Left lung (tissue), 10 donors: ENCODE measurements around the gene RLF. TPM values are rescaled to one million over a fixed set of nuclear protein-coding genes. Genes with fewer than 3 reads are reported as not detected.
"Not testable (repeated sequence)": the region's sequence is repeated elsewhere in the genome, so short reads cannot be mapped to it uniquely, and the experiment has no call there.

ENCODE experiments used
- ATAC-seq: fragments of 200-7000 bp; cut with Tn5 transposase; one replicate; pipeline ENCODE4 v1.9.1; 2020; ENCODE audit warnings: moderate library complexity
- DNase-seq, 4 donors: peaks; one replicate each; pipeline ENCODE4 v3.0.0-alpha.2; 2013 to 2020
- H3K27ac ChIP-seq, 2 donors: fragments of 200-600 bp; sonication (generic) in 1 of 2; one replicate each; pipeline versions ENCODE4 v1.5.0 to v1.8.0; 2020 to 2021
- H3K27me3 ChIP-seq, 2 donors: fragments of 200-600 bp; sonication (generic) in 1 of 2; one replicate each; pipeline versions ENCODE4 v1.5.0 to v1.8.0; 2020 to 2021
- H3K36me3 ChIP-seq, 2 donors: fragments of 200-600 bp; sonication (generic) in 1 of 2; one replicate each; pipeline versions ENCODE4 v1.5.0 to v1.8.0; 2020 to 2021
- H3K4me1 ChIP-seq, 2 donors: fragments of 200-600 bp; one replicate each; pipeline ENCODE4 v1.8.0; 2021
- H3K4me3 ChIP-seq, 2 donors: fragments of 200-600 bp; sonication (generic) in 1 of 2; one replicate each; pipeline versions ENCODE4 v1.5.0 to v1.8.0; 2020 to 2021; ENCODE audit warnings: mild to moderate bottlenecking in 1 of 2
- H3K9me3 ChIP-seq, 2 donors: fragments of 200-600 bp; sonication (generic) in 1 of 2; one replicate each; pipeline versions ENCODE4 v1.5.0 to v1.8.0; 2020 to 2021
- CTCF ChIP-seq, 2 donors: fragments of 200-600 bp; sonication (generic) in 1 of 2; IDR thresholded peaks; one replicate each; pipeline versions ENCODE4 v1.5.0 to v1.8.0; 2021; ENCODE audit warnings: antibody characterized with exemption in 2 of 2
- intact Hi-C, 2 donors: fragments of 100-400 bp; cut with DNase I; formaldehyde crosslinking; loops; one replicate each; pipeline versions ENCODE4 v1.11.2 to v1.14.2; 2022
- polyA plus RNA-seq, 6 donors: library from polyadenylated mRNA; unstranded; fragments of 120-200 nt; gene quantifications; one replicate each; pipeline ENCODE4 v1.2.1, GENCODE V29; 2013; ENCODE audit not compliant: insufficient read length in 6 of 6
- total RNA-seq, 2 donors: library from RNA; stranded (reverse); fragmentation: NEBNext Ultra II Directional; extraction: Animal tissue kit (Norgen Biotek cat#: 25700); gene quantifications; one replicate each; pipeline ENCODE4 v1.2.1, GENCODE V29; 2021
- donor health status: DM: no; HTN: yes; CAD: no.
- donor health status: DM: no; HTN: no; CAD: no.

The RLF gene
- total and polyA plus RNA-seq, 8 donors = 11.2 to 34.4 (median 24.6) TPM

- peak; percentile 4 for ATAC-seq
Measured at GRCh38 chr1:40162753-40163441, 1.7 kb downstream of the RLF start.

GRCh38 chr1:40167317-40167716, 6.1 kb downstream of the RLF start:
- no peaks in the 10 kb centered on the region for H3K27me3 ChIP-seq
- no peak overlapping the region for H3K4me3 ChIP-seq
- peaks cover 21 to 34% of the 10 kb centered on the region in 2 donors for H3K4me1 ChIP-seq
- TF ChIP-seq CTCF (IDR thresholded peaks at IDR 0.05) = no peak
- no peaks in the 10 kb centered on the region for H3K36me3 ChIP-seq
- ATAC-seq = no peak
- H3K9me3 ChIP-seq = no peaks in the 10 kb centered on the region
- DNase-seq = no peak
- H3K27ac ChIP-seq = no peak overlapping the region
- intact Hi-C loops = no loop called here

More at GRCh38 chr1:40162753-40163441, 1.7 kb downstream of the RLF start:
- Histone ChIP-seq H3K27me3 (no peaks in the 10 kb centered on the region), H3K9me3 (no peaks in the 10 kb centered on the region), H3K4me3 (peak overlapping the region; percentile 80 to 85), H3K36me3 (no peaks in the 10 kb centered on the region), H3K4me1 (peaks cover 25 to 45% of the 10 kb centered on the region in 2 donors), H3K27ac (no peak overlapping the region)
- intact Hi-C loops = no loop called here
- DNase-seq = no peak
- TF ChIP-seq CTCF (IDR thresholded peaks at IDR 0.05) = no peak

- H3K4me3 ChIP-seq = no peak overlapping the region
- H3K4me1 ChIP-seq = peaks cover 0 to 12% of the 10 kb centered on the region in 2 donors
- DNase-seq (no peak), ATAC-seq (no peak)
- H3K36me3 ChIP-seq = no peaks in the 10 kb centered on the region
- intact Hi-C loops = no loop called here
- TF ChIP-seq CTCF (IDR thresholded peaks at IDR 0.05) = no peak
- no peaks in the 10 kb centered on the region for H3K9me3 ChIP-seq
- no peaks in the 10 kb centered on the region for H3K27me3 ChIP-seq
- H3K27ac ChIP-seq = no peak overlapping the region
Measured at GRCh38 chr1:40171036-40171435, 9.8 kb downstream of the RLF start.

- ATAC-seq (no peak), DNase-seq (no peak)
- no peak overlapping the region for H3K27ac ChIP-seq
- H3K4me1 ChIP-seq = peaks cover 0 to 10% of the 10 kb centered on the region in 2 donors
- H3K4me3 ChIP-seq = no peak overlapping the region
- no peaks in the 10 kb centered on the region for H3K9me3 ChIP-seq
- H3K36me3 ChIP-seq = no peaks in the 10 kb centered on the region
- H3K27me3 ChIP-seq = no peaks in the 10 kb centered on the region
- no peak for TF ChIP-seq CTCF (IDR thresholded peaks at IDR 0.05)
- intact Hi-C loops = no loop called here
Measured at GRCh38 chr1:40174788-40175187, 13.6 kb downstream of the RLF start.

- H3K4me3 ChIP-seq, intact Hi-C loops, H3K4me1 ChIP-seq, ATAC-seq, H3K9me3 ChIP-seq, H3K27me3 ChIP-seq, H3K27ac ChIP-seq, H3K36me3 ChIP-seq, DNase-seq: not testable (repeated sequence)
Measured at GRCh38 chr1:40176989-40177388, 15.8 kb downstream of the RLF start.

- H3K36me3 ChIP-seq = no peaks in the 10 kb centered on the region
- intact Hi-C loops = no loop called here
- H3K27me3 ChIP-seq = no peaks in the 10 kb centered on the region
- peaks cover 0 to 15% of the 10 kb centered on the region in 2 donors for H3K4me1 ChIP-seq
- ATAC-seq (no peak), DNase-seq (no peak)
- H3K4me3 ChIP-seq = no peak overlapping the region
- no peak for TF ChIP-seq CTCF (IDR thresholded peaks at IDR 0.05)
- H3K27ac ChIP-seq = no peak overlapping the region
- no peaks in the 10 kb centered on the region for H3K9me3 ChIP-seq
Measured at GRCh38 chr1:40178200-40178599, 17.0 kb downstream of the RLF start.
